Right cardiac atrium (tissue), 5 donors: ENCODE results near the gene PAN3. TPM values are rescaled to one million over a fixed set of nuclear protein-coding genes. Genes with fewer than 3 reads are reported as not detected.

Experiments used
- ATAC-seq, 2 donors: fragments of 200-7000 bp; cut with Tn5 transposase; one replicate each; pipeline versions ENCODE4 v1.8.0 to v1.9.1; 2020; ENCODE audit warnings: moderate library complexity in 2 of 2, mild to moderate bottlenecking in 1 of 2
- DNase-seq, 3 donors: peaks; one replicate each; pipeline ENCODE4 v3.0.0-alpha.2; 2020
- H3K27ac ChIP-seq: one replicate; pipeline ENCODE4 v1.5.1; 2013; ENCODE audit warnings: mild to moderate bottlenecking, low read length, control low read depth, moderate library complexity
- H3K27me3 ChIP-seq: one replicate; pipeline ENCODE4 v1.6.1; 2013; ENCODE audit not compliant: control insufficient read depth, insufficient read depth
- H3K4me1 ChIP-seq: one replicate; pipeline ENCODE4 v1.6.1; 2013; ENCODE audit warnings: low read length; ENCODE audit not compliant: control insufficient read depth, insufficient read depth
- H3K4me3 ChIP-seq: one replicate; pipeline ENCODE4 v1.5.1; 2013; ENCODE audit warnings: low read length, control low read depth
- H3K9me3 ChIP-seq: one replicate; pipeline ENCODE4 v1.6.1; 2013; ENCODE audit warnings: low read length; ENCODE audit not compliant: control insufficient read depth
- WGBS: extraction: QIAGEN DNeasy Blood & Tissue Kit; methylation state at CpG from one replicate; pipeline ENCODE4 v1.1.7; 2013; 5-methylcytosine and 5-hydroxymethylcytosine counted together
- intact Hi-C, 4 donors: fragments of 100-400 bp; cut with DNase I; formaldehyde crosslinking; loops; one replicate each; pipeline versions ENCODE4 v1.11.0 to v1.14.0; 2022 to 2023
- polyA plus RNA-seq: library from polyadenylated mRNA; stranded (reverse); fragments of 200-250 nt; gene quantifications from one replicate; pipeline ENCODE4 v1.2.3, GENCODE V29; 2013
- total RNA-seq, 4 donors: library from RNA; stranded (reverse); fragmentation: NEBNext Ultra II Directional; extraction: Animal tissue kit (Norgen Biotek cat#: 25700); gene quantifications; one replicate each; pipeline ENCODE4 v1.2.1, GENCODE V29; 2021
- donor health status: healthy with polysubstance abuse.
- donor health status: DM: no; HTN: yes; CAD: no.
- donor health status: DM: no; HTN: no; CAD: no.
- donor health status: DM: no; HTN: yes; CAD: no; lungs with severe emphysema.
- donor health status: DM: yes; HTN: yes; CAD: no.

The PAN3 gene
- total and polyA plus RNA-seq, 5 donors = 4.9 to 14.6 (median 12.8) TPM

GRCh38 chr13:28110414-28110813, 27.9 kb upstream of the PAN3 start:
- intact Hi-C loops = no loop called here

GRCh38 chr13:28116736-28117135, 21.6 kb upstream of the PAN3 start:
- intact Hi-C loops = no loop called here
- DNase-seq = no peak
- H3K4me1 ChIP-seq = peaks cover 1% of the 10 kb centered on the region
- H3K27me3 ChIP-seq = no peaks in the 10 kb centered on the region
- ATAC-seq = no peak
- WGBS = 79% methylated on average over 1 of the region's 1 CpG
- H3K4me3 ChIP-seq = no peak overlapping the region
- H3K27ac ChIP-seq = no peak overlapping the region
- no peaks in the 10 kb centered on the region for H3K9me3 ChIP-seq

More at GRCh38 chr13:28110414-28110813, 27.9 kb upstream of the PAN3 start:
- H3K27me3 ChIP-seq = no peaks in the 10 kb centered on the region
- H3K4me1 ChIP-seq = no peaks in the 10 kb centered on the region
- no peak overlapping the region for H3K4me3 ChIP-seq
- DNase-seq (no peak), ATAC-seq (no peak)
- WGBS = 79% methylated on average over 3 of the region's 3 CpGs
- H3K27ac ChIP-seq = no peak overlapping the region
- H3K9me3 ChIP-seq = no peaks in the 10 kb centered on the region

GRCh38 chr13:28117689-28118377, 20.5 kb upstream of the PAN3 start:
- intact Hi-C loops = no loop called here
- peak; percentile 61 to 90 (median 86) for DNase-seq
- peak; percentile 38 to 69 for ATAC-seq
- Histone ChIP-seq H3K9me3 (no peaks in the 10 kb centered on the region), H3K27ac (no peak overlapping the region), H3K27me3 (no peaks in the 10 kb centered on the region), H3K4me3 (no peak overlapping the region), H3K4me1 (peaks cover 1% of the 10 kb centered on the region)
- WGBS = 36% methylated on average over 9 of the region's 9 CpGs

GRCh38 chr13:28120317-28120716, 18.0 kb upstream of the PAN3 start:
- Histone ChIP-seq H3K9me3 (no peaks in the 10 kb centered on the region), H3K27me3 (no peaks in the 10 kb centered on the region), H3K4me3 (no peak overlapping the region), H3K4me1 (peaks cover 1% of the 10 kb centered on the region), H3K27ac (no peak overlapping the region)
- DNase-seq = no peak
- intact Hi-C loops = no loop called here
- no peak for ATAC-seq

GRCh38 chr13:28121224-28121623, 17.1 kb upstream of the PAN3 start:
- H3K9me3 ChIP-seq = no peaks in the 10 kb centered on the region
- no peaks in the 10 kb centered on the region for H3K27me3 ChIP-seq
- intact Hi-C loops = no loop called here
- 96% methylated on average over 8 of the region's 8 CpGs for WGBS
- DNase-seq (no peak), ATAC-seq (no peak)
- no peak overlapping the region for H3K27ac ChIP-seq
- H3K4me3 ChIP-seq = no peak overlapping the region
- peaks cover 1% of the 10 kb centered on the region for H3K4me1 ChIP-seq

- no peak overlapping the region for H3K4me3 ChIP-seq
- no peaks in the 10 kb centered on the region for H3K9me3 ChIP-seq
- no peak for DNase-seq
- no peak for ATAC-seq
- no peaks in the 10 kb centered on the region for H3K4me1 ChIP-seq
- intact Hi-C loops = no loop called here
- H3K27ac ChIP-seq = no peak overlapping the region
- H3K27me3 ChIP-seq = no peaks in the 10 kb centered on the region
These were observed 10.3 kb upstream of the PAN3 start for GRCh38 chr13:28128030-28128429.

GRCh38 chr13:28128926-28129325, 9.4 kb upstream of the PAN3 start:
- H3K27me3 ChIP-seq = no peaks in the 10 kb centered on the region
- intact Hi-C loops = no loop called here
- ATAC-seq = no peak

GRCh38 chr13:28129911-28130693, 8.2 kb upstream of the PAN3 start:
- DNase-seq = no peak

More at GRCh38 chr13:28128926-28129325, 9.4 kb upstream of the PAN3 start:
- H3K4me1 ChIP-seq = no peaks in the 10 kb centered on the region
- H3K27ac ChIP-seq = no peak overlapping the region
- H3K9me3 ChIP-seq = no peaks in the 10 kb centered on the region
- H3K4me3 ChIP-seq = no peak overlapping the region
- DNase-seq = no peak

GRCh38 chr13:28131646-28132045, 6.7 kb upstream of the PAN3 start:
- ATAC-seq (no peak), DNase-seq (no peak)
- Histone ChIP-seq H3K27ac (no peak overlapping the region), H3K27me3 (no peaks in the 10 kb centered on the region), H3K9me3 (no peaks in the 10 kb centered on the region), H3K4me3 (no peak overlapping the region), H3K4me1 (no peaks in the 10 kb centered on the region)
- intact Hi-C loops = no loop called here
- WGBS = 88% methylated on average over 11 of the region's 11 CpGs

More at GRCh38 chr13:28129911-28130693, 8.2 kb upstream of the PAN3 start:
- Histone ChIP-seq H3K27me3 (no peaks in the 10 kb centered on the region), H3K9me3 (no peaks in the 10 kb centered on the region), H3K4me1 (no peaks in the 10 kb centered on the region), H3K4me3 (no peak overlapping the region), H3K27ac (no peak overlapping the region)
- WGBS = 58% methylated on average over 5 of the region's 5 CpGs
- intact Hi-C loops = no loop called here
- ATAC-seq = no peak

GRCh38 chr13:28136916-28137315, 1.4 kb upstream of the PAN3 start:
- 61% methylated on average over 7 of the region's 7 CpGs for WGBS
- no peaks in the 10 kb centered on the region for H3K9me3 ChIP-seq
- no peak overlapping the region for H3K27ac ChIP-seq
- H3K27me3 ChIP-seq = no peaks in the 10 kb centered on the region
- intact Hi-C loops = no loop called here
- no peaks in the 10 kb centered on the region for H3K4me1 ChIP-seq
- DNase-seq (no peak), ATAC-seq (no peak)
- H3K4me3 ChIP-seq = peak overlapping the region; percentile 93

GRCh38 chr13:28137596-28137995, 749 bp upstream of the PAN3 start:
- intact Hi-C loops = no loop called here
- ATAC-seq = no peak
- H3K4me1 ChIP-seq = no peaks in the 10 kb centered on the region

More at GRCh38 chr13:28137596-28137995, 749 bp upstream of the PAN3 start:
- Histone ChIP-seq H3K27ac (peak overlapping the region; percentile 47), H3K27me3 (no peaks in the 10 kb centered on the region), H3K4me3 (peak overlapping the region; percentile 93), H3K9me3 (no peaks in the 10 kb centered on the region)
- DNase-seq = no peak
- WGBS = under 1% methylated on average over 11 of the region's 11 CpGs
